Endothelial cell of umbilical vein (primary cell): ENCODE data around the gene DCC.

Experiments used
- CTCF ChIP-seq, 2 donors: IDR thresholded peaks; 1 replicate in 1 of 2; 2 replicates in 1 of 2; pipeline ENCODE4 v1.5.1; 2011; ENCODE audit warnings: low read length in 2 of 2, mild to moderate bottlenecking in 2 of 2, moderate library complexity in 2 of 2, control low read depth in 1 of 2, inconsistent platforms in 1 of 2, low read depth in 1 of 2; ENCODE audit not compliant: insufficient read depth in 1 of 2; ENCODE audit errors: extremely low read depth in 1 of 2
- EZH2 ChIP-seq: IDR thresholded peaks from 2 replicates; pipeline ENCODE4 v1.6.1; 2012; ENCODE audit warnings: borderline replicate concordance, low read depth, mild to moderate bottlenecking, moderate library complexity, low read length, inconsistent platforms; ENCODE audit not compliant: severe bottlenecking
- FOS ChIP-seq: IDR thresholded peaks from 2 replicates; pipeline ENCODE4 v1.6.1; 2011; ENCODE audit warnings: mild to moderate bottlenecking, low read length, moderate library complexity, borderline replicate concordance; ENCODE audit not compliant: insufficient read depth
- MAX ChIP-seq: IDR thresholded peaks from 2 replicates; pipeline ENCODE4 v1.6.1; 2011; ENCODE audit not compliant: insufficient read depth, insufficient read length
- POLR2A ChIP-seq: IDR thresholded peaks from 2 replicates; pipeline ENCODE4 v1.6.1; 2012; ENCODE audit warnings: low read depth, mild to moderate bottlenecking, control low read depth, low read length
- POLR2AphosphoS5 ChIP-seq: IDR thresholded peaks from 2 replicates; pipeline ENCODE4 v1.6.1; 2012; ENCODE audit warnings: low read depth, mild to moderate bottlenecking, control low read depth, low read length, moderate library complexity; ENCODE audit not compliant: insufficient read depth

GRCh38 chr18:53033128-53033527, 693.1 kb downstream of the DCC start:
- TF ChIP-seq MAX (no peak), EZH2 (no peak), POLR2AphosphoS5 (no peak), CTCF (IDR thresholded peaks at IDR 0.05; ENCODE audit: extremely low read depth in 1 of 2, insufficient read depth in 1 of 2, low read depth in 1 of 2, low read length in 2 of 2) (no peak), POLR2A (no peak), FOS (no peak)
